SU-DHL-6 (cell line): ENCODE measurements around the gene MYO5C.

Source experiments
- H2AFZ ChIP-seq: fragments of 200-600 bp; sonication (generic); 2 replicates; pipeline ENCODE4 v1.6.1; 2014; ENCODE audit warnings: low read depth, mild to moderate bottlenecking, moderate library complexity, mixed read lengths, antibody characterized with exemption, low read length; ENCODE audit not compliant: severe bottlenecking
- H3F3A ChIP-seq: fragments of 200-600 bp; shearing (Covaris generic); 2 replicates; pipeline ENCODE4 v1.6.0; 2016; ENCODE audit warnings: antibody characterized with exemption, mild to moderate bottlenecking; ENCODE audit not compliant: insufficient read depth
- H3K27ac ChIP-seq: fragments of 200-600 bp; sonication (generic); 2 replicates; pipeline ENCODE4 v1.5.1; 2016; ENCODE audit warnings: low read depth, mild to moderate bottlenecking, low read length, moderate library complexity, mixed read lengths
- H3K27me3 ChIP-seq: fragments of 200-600 bp; sonication (generic), shearing (Covaris generic); 2 replicates; pipeline ENCODE4 v1.6.0; 2014; ENCODE audit warnings: mild to moderate bottlenecking, low read length
- H3K36me3 ChIP-seq: fragments of 200-600 bp; sonication (generic); 2 replicates; pipeline ENCODE4 v1.6.1; 2014; ENCODE audit warnings: mild to moderate bottlenecking, low read length, mixed read lengths
- H3K4me2 ChIP-seq: fragments of 300-600, 200-600 bp; shearing (Covaris generic), sonication (generic); 2 replicates; pipeline ENCODE4 v1.6.0; 2014; ENCODE audit warnings: low read length, low read depth, mild to moderate bottlenecking; ENCODE audit not compliant: poor library complexity, severe bottlenecking
- H3K4me3 ChIP-seq: fragments of 200-600 bp; sonication (generic); 2 replicates; pipeline ENCODE4 v1.5.1; 2014; ENCODE audit warnings: antibody characterized with exemption, low read length, mild to moderate bottlenecking, mixed read lengths; ENCODE audit not compliant: insufficient read depth, poor library complexity, severe bottlenecking
- H3K79me2 ChIP-seq: fragments of 200-600 bp; sonication (generic); 2 replicates; pipeline ENCODE4 v1.6.1; 2014; ENCODE audit warnings: mild to moderate bottlenecking, low read length, moderate library complexity; ENCODE audit not compliant: insufficient read depth
- H3K9ac ChIP-seq: fragments of 200-600 bp; sonication (generic); 2 replicates; pipeline ENCODE4 v1.7.0; 2014; ENCODE audit warnings: mild to moderate bottlenecking, low read length
- H3K9me2 ChIP-seq: fragments of 200-600 bp; sonication (generic); replicated peaks from 2 replicates; pipeline ENCODE4 v1.6.1; 2014; ENCODE audit warnings: low read length; ENCODE audit not compliant: insufficient read depth
- H3K9me3 ChIP-seq: fragments of 200-600 bp; sonication (generic); 2 replicates; pipeline ENCODE4 v1.6.1; 2014; ENCODE audit warnings: low read length, mixed read lengths; ENCODE audit not compliant: insufficient read depth
- H4K20me1 ChIP-seq: fragments of 200-600 bp; sonication (generic); 2 replicates; pipeline ENCODE4 v1.6.1; 2014; ENCODE audit warnings: low read depth, mild to moderate bottlenecking, antibody characterized with exemption, low read length, moderate library complexity, mixed read lengths
- EZH2phosphoT487 ChIP-seq: fragments of 200-600 bp; sonication (generic), shearing (Covaris generic); conservative IDR thresholded peaks from 2 replicates; pipeline ENCODE4 v1.6.1; 2018; ENCODE audit warnings: mild to moderate bottlenecking, antibody characterized with exemption, low read length, moderate library complexity, mixed read lengths
- TF ChIP-seq, protein P1 (sequence below): fragments of 200-600 bp; sonication (generic); IDR thresholded peaks from one replicate; pipeline ENCODE4 v1.5.1; 2017; ENCODE audit warnings: antibody characterized with exemption, mild to moderate bottlenecking, low read length, moderate library complexity; ENCODE audit not compliant: insufficient read depth, poor library complexity, severe bottlenecking

The MYO5C gene

DNA sequence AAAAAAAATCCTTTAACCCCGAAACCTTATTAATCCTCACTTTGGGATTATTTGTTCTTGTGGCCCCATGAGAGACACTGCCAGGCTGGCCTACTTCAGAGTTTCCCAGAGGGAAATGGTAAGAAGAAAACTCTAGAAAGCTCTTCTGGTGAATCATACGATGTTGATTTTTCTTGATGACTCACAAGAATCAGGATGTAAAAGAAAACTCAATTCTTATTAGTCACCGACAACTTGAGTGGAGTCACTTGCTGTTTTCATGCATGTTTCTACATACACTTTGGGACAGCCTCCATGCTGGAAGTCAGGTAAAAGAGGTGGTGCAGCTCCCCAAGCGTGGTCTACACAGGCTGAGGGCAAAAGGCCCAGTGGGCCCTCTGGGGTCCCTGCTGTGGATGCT, 42.8 kb downstream of the MYO5C start:
- Histone ChIP-seq H3K9me3 (no peaks in the 10 kb centered on the region), H3K4me3 (no peak overlapping the region), H3K27me3 (no peaks in the 10 kb centered on the region), H3K9ac (no peak overlapping the region), H3K79me2 (no peaks in the 10 kb centered on the region), H4K20me1 (no peaks in the 10 kb centered on the region), H3F3A (no peaks in the 10 kb centered on the region), H3K9me2 (no peaks in the 10 kb centered on the region), H2AFZ (no peak overlapping the region), H3K36me3 (no peaks in the 10 kb centered on the region), H3K27ac (no peak overlapping the region), H3K4me2 (no peak overlapping the region)
- no peak for TF ChIP-seq EZH2phosphoT487
- TF ChIP-seq, protein P1, sequence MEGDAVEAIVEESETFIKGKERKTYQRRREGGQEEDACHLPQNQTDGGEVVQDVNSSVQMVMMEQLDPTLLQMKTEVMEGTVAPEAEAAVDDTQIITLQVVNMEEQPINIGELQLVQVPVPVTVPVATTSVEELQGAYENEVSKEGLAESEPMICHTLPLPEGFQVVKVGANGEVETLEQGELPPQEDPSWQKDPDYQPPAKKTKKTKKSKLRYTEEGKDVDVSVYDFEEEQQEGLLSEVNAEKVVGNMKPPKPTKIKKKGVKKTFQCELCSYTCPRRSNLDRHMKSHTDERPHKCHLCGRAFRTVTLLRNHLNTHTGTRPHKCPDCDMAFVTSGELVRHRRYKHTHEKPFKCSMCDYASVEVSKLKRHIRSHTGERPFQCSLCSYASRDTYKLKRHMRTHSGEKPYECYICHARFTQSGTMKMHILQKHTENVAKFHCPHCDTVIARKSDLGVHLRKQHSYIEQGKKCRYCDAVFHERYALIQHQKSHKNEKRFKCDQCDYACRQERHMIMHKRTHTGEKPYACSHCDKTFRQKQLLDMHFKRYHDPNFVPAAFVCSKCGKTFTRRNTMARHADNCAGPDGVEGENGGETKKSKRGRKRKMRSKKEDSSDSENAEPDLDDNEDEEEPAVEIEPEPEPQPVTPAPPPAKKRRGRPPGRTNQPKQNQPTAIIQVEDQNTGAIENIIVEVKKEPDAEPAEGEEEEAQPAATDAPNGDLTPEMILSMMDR: no peak

DNA sequence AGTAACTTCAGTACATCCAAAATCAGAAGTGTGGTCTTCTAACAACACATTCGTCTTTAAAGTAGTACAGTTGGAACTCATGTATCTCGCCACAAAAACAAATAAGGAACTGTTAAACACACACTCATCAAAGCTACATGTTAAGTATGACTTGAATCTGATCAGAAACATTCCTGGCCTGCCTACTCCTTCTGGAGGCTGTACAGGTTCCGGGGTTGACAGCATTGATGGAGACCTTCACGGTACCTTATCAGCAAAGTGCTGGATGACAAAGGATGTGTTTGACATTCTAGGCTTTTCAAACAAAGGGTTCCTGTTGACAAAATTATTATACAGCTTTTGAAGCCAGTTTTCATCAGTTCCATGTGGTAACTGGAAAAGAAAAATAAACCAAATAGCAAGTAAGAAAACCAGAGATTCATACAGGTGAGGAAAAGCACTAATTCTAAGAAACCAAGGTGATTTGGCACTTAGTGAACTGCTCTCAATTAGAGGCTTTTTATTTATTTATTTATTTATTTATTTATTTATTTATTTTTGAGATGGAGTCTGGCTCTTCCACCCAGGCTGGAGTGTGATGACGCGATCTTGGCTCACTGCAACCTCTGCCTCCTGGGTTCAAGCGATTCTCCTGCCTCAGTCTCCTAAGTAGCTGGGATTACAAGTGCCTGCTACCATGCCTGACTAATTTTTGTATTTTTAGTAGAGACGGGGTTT, 44.3 kb downstream of the MYO5C start:
- Histone ChIP-seq H3K36me3 (no peaks in the 10 kb centered on the region), H3K79me2 (no peaks in the 10 kb centered on the region), H3K4me2 (no peak overlapping the region), H2AFZ (no peak overlapping the region), H3K4me3 (no peak overlapping the region), H3K27me3 (no peaks in the 10 kb centered on the region), H3F3A (no peaks in the 10 kb centered on the region), H3K27ac (no peak overlapping the region), H4K20me1 (no peaks in the 10 kb centered on the region), H3K9me2 (no peaks in the 10 kb centered on the region), H3K9me3 (no peaks in the 10 kb centered on the region), H3K9ac (no peak overlapping the region)
- TF ChIP-seq EZH2phosphoT487: no peak
- TF ChIP-seq, protein P1: no peak

DNA sequence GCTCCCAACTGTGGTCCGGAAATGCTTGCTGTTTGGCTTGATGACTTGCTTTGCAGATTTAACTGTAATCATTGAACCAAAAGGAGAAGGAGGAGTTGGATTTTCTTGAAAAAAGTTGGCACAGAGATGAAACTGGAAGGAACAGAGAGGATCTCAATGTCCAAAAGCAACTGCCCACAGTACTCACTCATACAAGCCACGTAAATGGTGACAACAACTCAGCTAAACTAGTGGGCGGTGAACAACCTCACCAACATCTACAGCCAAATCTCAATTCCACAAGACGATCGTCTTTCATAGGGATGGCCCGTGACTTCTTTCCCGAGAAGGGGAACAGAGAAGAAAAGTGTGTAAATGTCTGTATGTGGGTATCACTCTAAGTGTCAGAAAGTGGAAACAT, 48.1 kb downstream of the MYO5C start:
- Histone ChIP-seq H2AFZ (no peak overlapping the region), H3K27me3 (no peaks in the 10 kb centered on the region), H4K20me1 (no peaks in the 10 kb centered on the region), H3K79me2 (no peaks in the 10 kb centered on the region), H3K4me2 (no peak overlapping the region), H3K36me3 (no peaks in the 10 kb centered on the region), H3K9me3 (no peaks in the 10 kb centered on the region), H3K4me3 (no peak overlapping the region), H3F3A (no peaks in the 10 kb centered on the region), H3K9ac (no peak overlapping the region), H3K27ac (no peak overlapping the region), H3K9me2 (no peaks in the 10 kb centered on the region)
- TF ChIP-seq, protein P1: no peak
- no peak for TF ChIP-seq EZH2phosphoT487
